Endometrial microvascular endothelial cells (primary cell): Measurements from ENCODE around the gene RNU6-1. TPM values are rescaled to one million over a fixed set of nuclear protein-coding genes. Genes with fewer than 3 reads are reported as not detected.

Experiments
- total RNA-seq: library from RNA; depleted of rRNA; stranded (reverse); fragments of >200 nt; gene quantifications from one replicate; pipeline ENCODE4 v1.2.3, GENCODE V29; 2015; ENCODE audit errors: inconsistent ontology term

The RNU6-1 gene
- total RNA-seq, 1 donor from 2014 or later = not detected

Other genes starting within 250 kb of the RNU6-1 start
- gene SKOR1, start 14.5 kb downstream of the RNU6-1 start, total RNA-seq = not detected
- gene PIAS1, start 214.3 kb upstream of the RNU6-1 start, total RNA-seq = 13.8 TPM